ENCODE results near the gene MARCHF3. TPM values are rescaled to one million over a fixed set of nuclear protein-coding genes. Genes with fewer than 3 reads are reported as not detected.

Gene MARCHF3
- polyA plus RNA-seq, 1 donor from 2014 or later, result 3.9 TPM

DNA sequence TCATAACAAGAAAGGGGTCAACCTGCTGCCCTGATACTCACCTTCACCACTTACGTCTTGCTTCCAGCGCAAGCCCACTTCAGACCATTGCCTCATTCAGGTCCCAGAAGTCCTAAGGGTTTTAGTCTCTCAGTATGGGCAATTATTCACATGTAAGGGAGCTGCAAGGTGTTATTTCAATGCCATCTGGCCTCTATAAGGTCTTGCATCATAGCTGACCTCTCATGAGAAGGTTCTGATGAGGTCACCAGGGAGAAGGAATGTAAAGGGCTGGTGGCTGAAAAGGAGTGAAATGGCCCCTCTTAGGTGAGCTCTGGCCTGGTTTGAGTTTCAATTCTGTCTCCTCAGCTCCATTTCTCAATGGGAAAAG is 1.5 kb upstream of the MARCHF3 start:
- Histone ChIP-seq H3K36me3 (ENCODE audit: insufficient read depth, low read length) (no peaks in the 10 kb centered on the region), H3K9ac (ENCODE audit: low read length) (no peak overlapping the region), H3K79me2 (replicated peaks; ENCODE audit: insufficient read depth, low read length) (no peaks in the 10 kb centered on the region), H2AFZ (ENCODE audit: low read depth, low read length) (no peak overlapping the region), H3K27ac (ENCODE audit: low read length) (no peak overlapping the region), H3K27me3 (ENCODE audit: insufficient read depth, low read depth, low read length) (peaks cover 37% of the 10 kb centered on the region), H3K4me2 (ENCODE audit: low read length) (no peak overlapping the region), H3K4me3 (ENCODE audit: low read length) (no peak overlapping the region), H3K9me3 (ENCODE audit: low read length) (no peaks in the 10 kb centered on the region), H3K9me2 (ENCODE audit: insufficient read depth, low read length) (no peaks in the 10 kb centered on the region), H4K20me1 (ENCODE audit: insufficient read depth) (no peaks in the 10 kb centered on the region), H3F3A (ENCODE audit: insufficient read depth, low read length, poor library complexity, severe bottlenecking) (no peaks in the 10 kb centered on the region)
- TF ChIP-seq, protein P1, sequence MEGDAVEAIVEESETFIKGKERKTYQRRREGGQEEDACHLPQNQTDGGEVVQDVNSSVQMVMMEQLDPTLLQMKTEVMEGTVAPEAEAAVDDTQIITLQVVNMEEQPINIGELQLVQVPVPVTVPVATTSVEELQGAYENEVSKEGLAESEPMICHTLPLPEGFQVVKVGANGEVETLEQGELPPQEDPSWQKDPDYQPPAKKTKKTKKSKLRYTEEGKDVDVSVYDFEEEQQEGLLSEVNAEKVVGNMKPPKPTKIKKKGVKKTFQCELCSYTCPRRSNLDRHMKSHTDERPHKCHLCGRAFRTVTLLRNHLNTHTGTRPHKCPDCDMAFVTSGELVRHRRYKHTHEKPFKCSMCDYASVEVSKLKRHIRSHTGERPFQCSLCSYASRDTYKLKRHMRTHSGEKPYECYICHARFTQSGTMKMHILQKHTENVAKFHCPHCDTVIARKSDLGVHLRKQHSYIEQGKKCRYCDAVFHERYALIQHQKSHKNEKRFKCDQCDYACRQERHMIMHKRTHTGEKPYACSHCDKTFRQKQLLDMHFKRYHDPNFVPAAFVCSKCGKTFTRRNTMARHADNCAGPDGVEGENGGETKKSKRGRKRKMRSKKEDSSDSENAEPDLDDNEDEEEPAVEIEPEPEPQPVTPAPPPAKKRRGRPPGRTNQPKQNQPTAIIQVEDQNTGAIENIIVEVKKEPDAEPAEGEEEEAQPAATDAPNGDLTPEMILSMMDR (IDR thresholded peaks at IDR 0.05; ENCODE audit: poor library complexity, severe bottlenecking), result no peak
- no peak for TF ChIP-seq SMC3 (conservative IDR thresholded peaks at IDR 0.05; ENCODE audit: poor library complexity)
- no peak for TF ChIP-seq RAD21 (conservative IDR thresholded peaks at IDR 0.05)
- TF ChIP-seq EZH2 (IDR thresholded peaks at IDR 0.05; ENCODE audit: borderline replicate concordance, insufficient read depth, low read length, poor library complexity, severe bottlenecking), result no peak
- no peak for TF ChIP-seq EP300 (conservative IDR thresholded peaks at IDR 0.05; ENCODE audit: poor library complexity, severe bottlenecking)
- TF ChIP-seq POLR2AphosphoS5 (IDR thresholded peaks at IDR 0.05), result no peak
- TF ChIP-seq TAF1 (IDR thresholded peaks at IDR 0.05; ENCODE audit: low read depth), result no peak
- TF ChIP-seq, protein P2, sequence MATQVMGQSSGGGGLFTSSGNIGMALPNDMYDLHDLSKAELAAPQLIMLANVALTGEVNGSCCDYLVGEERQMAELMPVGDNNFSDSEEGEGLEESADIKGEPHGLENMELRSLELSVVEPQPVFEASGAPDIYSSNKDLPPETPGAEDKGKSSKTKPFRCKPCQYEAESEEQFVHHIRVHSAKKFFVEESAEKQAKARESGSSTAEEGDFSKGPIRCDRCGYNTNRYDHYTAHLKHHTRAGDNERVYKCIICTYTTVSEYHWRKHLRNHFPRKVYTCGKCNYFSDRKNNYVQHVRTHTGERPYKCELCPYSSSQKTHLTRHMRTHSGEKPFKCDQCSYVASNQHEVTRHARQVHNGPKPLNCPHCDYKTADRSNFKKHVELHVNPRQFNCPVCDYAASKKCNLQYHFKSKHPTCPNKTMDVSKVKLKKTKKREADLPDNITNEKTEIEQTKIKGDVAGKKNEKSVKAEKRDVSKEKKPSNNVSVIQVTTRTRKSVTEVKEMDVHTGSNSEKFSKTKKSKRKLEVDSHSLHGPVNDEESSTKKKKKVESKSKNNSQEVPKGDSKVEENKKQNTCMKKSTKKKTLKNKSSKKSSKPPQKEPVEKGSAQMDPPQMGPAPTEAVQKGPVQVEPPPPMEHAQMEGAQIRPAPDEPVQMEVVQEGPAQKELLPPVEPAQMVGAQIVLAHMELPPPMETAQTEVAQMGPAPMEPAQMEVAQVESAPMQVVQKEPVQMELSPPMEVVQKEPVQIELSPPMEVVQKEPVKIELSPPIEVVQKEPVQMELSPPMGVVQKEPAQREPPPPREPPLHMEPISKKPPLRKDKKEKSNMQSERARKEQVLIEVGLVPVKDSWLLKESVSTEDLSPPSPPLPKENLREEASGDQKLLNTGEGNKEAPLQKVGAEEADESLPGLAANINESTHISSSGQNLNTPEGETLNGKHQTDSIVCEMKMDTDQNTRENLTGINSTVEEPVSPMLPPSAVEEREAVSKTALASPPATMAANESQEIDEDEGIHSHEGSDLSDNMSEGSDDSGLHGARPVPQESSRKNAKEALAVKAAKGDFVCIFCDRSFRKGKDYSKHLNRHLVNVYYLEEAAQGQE (IDR thresholded peaks at IDR 0.05; ENCODE audit: borderline replicate concordance), result no peak
- TF ChIP-seq MXI1 (conservative IDR thresholded peaks at IDR 0.05; ENCODE audit: poor library complexity, severe bottlenecking), result no peak

GRCh38 chr5:127031147-127031862 is 947 bp upstream of the MARCHF3 start:
- Histone ChIP-seq H3K4me3 (ENCODE audit: low read length) (peak overlapping the region; percentile 89), H3K79me2 (replicated peaks; ENCODE audit: insufficient read depth, low read length) (no peaks in the 10 kb centered on the region), H3K9me3 (ENCODE audit: low read length) (no peaks in the 10 kb centered on the region), H3K27me3 (ENCODE audit: insufficient read depth, low read depth, low read length) (peaks cover 37% of the 10 kb centered on the region), H3K36me3 (ENCODE audit: insufficient read depth, low read length) (no peaks in the 10 kb centered on the region), H3K4me2 (ENCODE audit: low read length) (peak overlapping the region; percentile 74), H3K27ac (ENCODE audit: low read length) (no peak overlapping the region), H3K9ac (ENCODE audit: low read length) (peak overlapping the region; percentile 46), H3F3A (ENCODE audit: insufficient read depth, low read length, poor library complexity, severe bottlenecking) (no peaks in the 10 kb centered on the region), H2AFZ (ENCODE audit: low read depth, low read length) (peak overlapping the region; percentile 51), H3K9me2 (ENCODE audit: insufficient read depth, low read length) (no peaks in the 10 kb centered on the region), H4K20me1 (ENCODE audit: insufficient read depth) (no peaks in the 10 kb centered on the region)
- TF ChIP-seq, protein P1 (IDR thresholded peaks at IDR 0.05; ENCODE audit: poor library complexity, severe bottlenecking), result no peak
- TF ChIP-seq SMC3 (conservative IDR thresholded peaks at IDR 0.05; ENCODE audit: poor library complexity) (no peak), EZH2 (IDR thresholded peaks at IDR 0.05; ENCODE audit: borderline replicate concordance, insufficient read depth, low read length, poor library complexity, severe bottlenecking) (no peak), POLR2AphosphoS5 (IDR thresholded peaks at IDR 0.05) (no peak), TAF1 (IDR thresholded peaks at IDR 0.05; ENCODE audit: low read depth) (no peak), EP300 (conservative IDR thresholded peaks at IDR 0.05; ENCODE audit: poor library complexity, severe bottlenecking) (no peak), MXI1 (conservative IDR thresholded peaks at IDR 0.05; ENCODE audit: poor library complexity, severe bottlenecking) (no peak)
- TF ChIP-seq, protein P2 (IDR thresholded peaks at IDR 0.05; ENCODE audit: borderline replicate concordance), result no peak

Measured in neural cell (in vitro differentiated cells).